ENCODE results near the gene MCM8. TPM values are rescaled to one million over a fixed set of nuclear protein-coding genes. Genes with fewer than 3 reads are reported as not detected.

The MCM8 gene
- total and polyA plus RNA-seq, 9 of the 15 experiments (the other 6 are each of a cell fraction or from before 2014, with no cell fraction given), result 4.5 to 43.8 (median 25.4) TPM

DNA sequence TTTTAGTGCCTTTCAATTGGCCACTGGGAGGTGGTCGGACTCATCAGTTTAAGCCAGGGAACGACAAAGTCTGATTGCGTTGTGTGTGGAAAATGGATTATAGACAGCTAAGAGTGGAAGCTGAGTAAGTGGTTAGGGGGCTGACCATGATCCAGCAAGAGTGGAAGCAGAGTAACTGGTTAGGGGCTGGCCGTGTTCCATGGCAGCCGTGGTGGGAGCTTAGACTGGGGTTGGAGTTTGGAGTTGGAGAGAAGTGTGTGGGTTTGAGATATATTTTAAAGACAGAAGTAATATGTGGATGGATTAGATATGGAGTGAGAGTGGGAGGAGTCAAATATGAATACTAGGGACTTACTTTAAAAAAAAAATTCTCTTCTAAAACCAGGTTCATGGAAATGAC lies 61.7 kb downstream of the MCM8 start (continued):
- TF ChIP-seq, protein P1, sequence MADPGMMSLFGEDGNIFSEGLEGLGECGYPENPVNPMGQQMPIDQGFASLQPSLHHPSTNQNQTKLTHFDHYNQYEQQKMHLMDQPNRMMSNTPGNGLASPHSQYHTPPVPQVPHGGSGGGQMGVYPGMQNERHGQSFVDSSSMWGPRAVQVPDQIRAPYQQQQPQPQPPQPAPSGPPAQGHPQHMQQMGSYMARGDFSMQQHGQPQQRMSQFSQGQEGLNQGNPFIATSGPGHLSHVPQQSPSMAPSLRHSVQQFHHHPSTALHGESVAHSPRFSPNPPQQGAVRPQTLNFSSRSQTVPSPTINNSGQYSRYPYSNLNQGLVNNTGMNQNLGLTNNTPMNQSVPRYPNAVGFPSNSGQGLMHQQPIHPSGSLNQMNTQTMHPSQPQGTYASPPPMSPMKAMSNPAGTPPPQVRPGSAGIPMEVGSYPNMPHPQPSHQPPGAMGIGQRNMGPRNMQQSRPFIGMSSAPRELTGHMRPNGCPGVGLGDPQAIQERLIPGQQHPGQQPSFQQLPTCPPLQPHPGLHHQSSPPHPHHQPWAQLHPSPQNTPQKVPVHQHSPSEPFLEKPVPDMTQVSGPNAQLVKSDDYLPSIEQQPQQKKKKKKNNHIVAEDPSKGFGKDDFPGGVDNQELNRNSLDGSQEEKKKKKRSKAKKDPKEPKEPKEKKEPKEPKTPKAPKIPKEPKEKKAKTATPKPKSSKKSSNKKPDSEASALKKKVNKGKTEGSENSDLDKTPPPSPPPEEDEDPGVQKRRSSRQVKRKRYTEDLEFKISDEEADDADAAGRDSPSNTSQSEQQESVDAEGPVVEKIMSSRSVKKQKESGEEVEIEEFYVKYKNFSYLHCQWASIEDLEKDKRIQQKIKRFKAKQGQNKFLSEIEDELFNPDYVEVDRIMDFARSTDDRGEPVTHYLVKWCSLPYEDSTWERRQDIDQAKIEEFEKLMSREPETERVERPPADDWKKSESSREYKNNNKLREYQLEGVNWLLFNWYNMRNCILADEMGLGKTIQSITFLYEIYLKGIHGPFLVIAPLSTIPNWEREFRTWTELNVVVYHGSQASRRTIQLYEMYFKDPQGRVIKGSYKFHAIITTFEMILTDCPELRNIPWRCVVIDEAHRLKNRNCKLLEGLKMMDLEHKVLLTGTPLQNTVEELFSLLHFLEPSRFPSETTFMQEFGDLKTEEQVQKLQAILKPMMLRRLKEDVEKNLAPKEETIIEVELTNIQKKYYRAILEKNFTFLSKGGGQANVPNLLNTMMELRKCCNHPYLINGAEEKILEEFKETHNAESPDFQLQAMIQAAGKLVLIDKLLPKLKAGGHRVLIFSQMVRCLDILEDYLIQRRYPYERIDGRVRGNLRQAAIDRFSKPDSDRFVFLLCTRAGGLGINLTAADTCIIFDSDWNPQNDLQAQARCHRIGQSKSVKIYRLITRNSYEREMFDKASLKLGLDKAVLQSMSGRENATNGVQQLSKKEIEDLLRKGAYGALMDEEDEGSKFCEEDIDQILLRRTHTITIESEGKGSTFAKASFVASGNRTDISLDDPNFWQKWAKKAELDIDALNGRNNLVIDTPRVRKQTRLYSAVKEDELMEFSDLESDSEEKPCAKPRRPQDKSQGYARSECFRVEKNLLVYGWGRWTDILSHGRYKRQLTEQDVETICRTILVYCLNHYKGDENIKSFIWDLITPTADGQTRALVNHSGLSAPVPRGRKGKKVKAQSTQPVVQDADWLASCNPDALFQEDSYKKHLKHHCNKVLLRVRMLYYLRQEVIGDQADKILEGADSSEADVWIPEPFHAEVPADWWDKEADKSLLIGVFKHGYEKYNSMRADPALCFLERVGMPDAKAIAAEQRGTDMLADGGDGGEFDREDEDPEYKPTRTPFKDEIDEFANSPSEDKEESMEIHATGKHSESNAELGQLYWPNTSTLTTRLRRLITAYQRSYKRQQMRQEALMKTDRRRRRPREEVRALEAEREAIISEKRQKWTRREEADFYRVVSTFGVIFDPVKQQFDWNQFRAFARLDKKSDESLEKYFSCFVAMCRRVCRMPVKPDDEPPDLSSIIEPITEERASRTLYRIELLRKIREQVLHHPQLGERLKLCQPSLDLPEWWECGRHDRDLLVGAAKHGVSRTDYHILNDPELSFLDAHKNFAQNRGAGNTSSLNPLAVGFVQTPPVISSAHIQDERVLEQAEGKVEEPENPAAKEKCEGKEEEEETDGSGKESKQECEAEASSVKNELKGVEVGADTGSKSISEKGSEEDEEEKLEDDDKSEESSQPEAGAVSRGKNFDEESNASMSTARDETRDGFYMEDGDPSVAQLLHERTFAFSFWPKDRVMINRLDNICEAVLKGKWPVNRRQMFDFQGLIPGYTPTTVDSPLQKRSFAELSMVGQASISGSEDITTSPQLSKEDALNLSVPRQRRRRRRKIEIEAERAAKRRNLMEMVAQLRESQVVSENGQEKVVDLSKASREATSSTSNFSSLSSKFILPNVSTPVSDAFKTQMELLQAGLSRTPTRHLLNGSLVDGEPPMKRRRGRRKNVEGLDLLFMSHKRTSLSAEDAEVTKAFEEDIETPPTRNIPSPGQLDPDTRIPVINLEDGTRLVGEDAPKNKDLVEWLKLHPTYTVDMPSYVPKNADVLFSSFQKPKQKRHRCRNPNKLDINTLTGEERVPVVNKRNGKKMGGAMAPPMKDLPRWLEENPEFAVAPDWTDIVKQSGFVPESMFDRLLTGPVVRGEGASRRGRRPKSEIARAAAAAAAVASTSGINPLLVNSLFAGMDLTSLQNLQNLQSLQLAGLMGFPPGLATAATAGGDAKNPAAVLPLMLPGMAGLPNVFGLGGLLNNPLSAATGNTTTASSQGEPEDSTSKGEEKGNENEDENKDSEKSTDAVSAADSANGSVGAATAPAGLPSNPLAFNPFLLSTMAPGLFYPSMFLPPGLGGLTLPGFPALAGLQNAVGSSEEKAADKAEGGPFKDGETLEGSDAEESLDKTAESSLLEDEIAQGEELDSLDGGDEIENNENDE (IDR thresholded peaks at IDR 0.05; ENCODE audit: low read depth, low read length), result no peak
- no peak for TF ChIP-seq KLF6 (CRISPR knock-in tag; IDR thresholded peaks at IDR 0.05; ENCODE audit: borderline replicate concordance)
